Upper lobe of right lung (tissue), 1 donor: ENCODE measurements around the gene CHSY1. TPM values are rescaled to one million over a fixed set of nuclear protein-coding genes. Genes with fewer than 3 reads are reported as not detected.

Experiments used
- ATAC-seq: fragments of 200-7000 bp; cut with Tn5 transposase; one replicate; pipeline ENCODE4 v1.9.1; 2020; ENCODE audit warnings: mild to moderate bottlenecking, moderate library complexity
- DNase-seq: peaks from one replicate; pipeline ENCODE4 v3.0.0-alpha.2; 2020
- H3K27ac ChIP-seq: fragments of 200-600 bp; one replicate; pipeline ENCODE4 v1.8.0; 2022
- H3K27me3 ChIP-seq: fragments of 200-600 bp; one replicate; pipeline ENCODE4 v1.8.0; 2022; ENCODE audit warnings: mild to moderate bottlenecking
- H3K36me3 ChIP-seq: fragments of 200-600 bp; one replicate; pipeline ENCODE4 v1.8.0; 2022
- H3K4me1 ChIP-seq: fragments of 200-600 bp; one replicate; pipeline ENCODE4 v1.8.0; 2022
- H3K4me3 ChIP-seq: fragments of 200-600 bp; one replicate; pipeline ENCODE4 v1.8.0; 2022; ENCODE audit warnings: mild to moderate bottlenecking
- H3K9me3 ChIP-seq: fragments of 200-600 bp; one replicate; pipeline ENCODE4 v1.8.0; 2022
- intact Hi-C: fragments of 100-400 bp; cut with DNase I; formaldehyde crosslinking; loops from one replicate; pipeline ENCODE4 v1.11.0; 2022
- total RNA-seq: library from RNA; stranded (reverse); fragmentation: NEBNext Ultra II Directional; extraction: Animal tissue kit (Norgen Biotek cat#: 25700); gene quantifications from one replicate; pipeline ENCODE4 v1.2.1, GENCODE V29; 2021
- TF ChIP-seq, protein P1 (sequence below): fragments of 200-600 bp; IDR thresholded peaks from one replicate; pipeline ENCODE4 v1.8.0; 2022; ENCODE audit warnings: antibody characterized with exemption
- donor health status: DM: no; HTN: yes; CAD: no; lungs with severe emphysema.

CHSY1 gene
- total RNA-seq, 1 donor from 2014 or later = 40.6 TPM

DNA sequence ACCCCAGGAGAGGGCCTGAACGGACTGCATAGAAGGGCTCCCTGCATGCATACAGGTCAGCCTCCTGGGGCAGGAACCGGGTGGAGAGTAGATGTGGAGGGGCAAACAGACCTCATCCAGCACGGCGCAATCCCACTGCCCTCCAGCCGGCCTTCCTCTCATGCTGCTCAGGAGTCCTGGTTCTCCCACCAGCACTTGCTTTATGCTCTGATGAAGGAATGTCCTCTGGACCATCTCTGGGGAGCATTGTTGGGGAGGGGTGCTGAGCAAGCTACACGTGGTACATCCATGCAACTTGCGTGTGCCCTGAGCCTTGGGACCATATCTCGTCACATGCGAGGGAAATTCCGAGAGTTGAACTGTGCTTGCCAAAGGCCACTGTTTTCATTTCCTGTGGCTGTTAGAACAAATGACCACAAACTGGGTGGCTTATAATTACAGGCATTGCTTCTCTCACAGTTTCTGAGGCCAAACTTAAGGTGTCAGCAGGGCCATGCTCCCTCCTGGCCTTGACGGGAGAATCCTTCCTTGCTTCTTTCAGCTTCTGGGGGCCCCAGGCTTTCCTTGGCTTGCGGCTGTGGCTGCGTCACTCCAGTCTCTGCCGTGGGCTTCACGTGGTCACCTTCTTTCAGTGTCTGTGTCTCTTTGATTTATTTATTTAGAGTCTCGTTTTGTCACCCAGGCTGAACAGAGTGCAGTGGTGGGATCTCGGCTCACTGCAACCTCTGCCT is 13.2 kb upstream of the CHSY1 start:
- DNase-seq (no peak), ATAC-seq (peak; percentile 7)
- Histone ChIP-seq H3K4me1 (no peaks in the 10 kb centered on the region), H3K36me3 (peaks cover 7% of the 10 kb centered on the region), H3K4me3 (no peak overlapping the region), H3K9me3 (no peaks in the 10 kb centered on the region), H3K27me3 (no peaks in the 10 kb centered on the region), H3K27ac (no peak overlapping the region)
- intact Hi-C loops = no loop called here
- TF ChIP-seq, protein P1, sequence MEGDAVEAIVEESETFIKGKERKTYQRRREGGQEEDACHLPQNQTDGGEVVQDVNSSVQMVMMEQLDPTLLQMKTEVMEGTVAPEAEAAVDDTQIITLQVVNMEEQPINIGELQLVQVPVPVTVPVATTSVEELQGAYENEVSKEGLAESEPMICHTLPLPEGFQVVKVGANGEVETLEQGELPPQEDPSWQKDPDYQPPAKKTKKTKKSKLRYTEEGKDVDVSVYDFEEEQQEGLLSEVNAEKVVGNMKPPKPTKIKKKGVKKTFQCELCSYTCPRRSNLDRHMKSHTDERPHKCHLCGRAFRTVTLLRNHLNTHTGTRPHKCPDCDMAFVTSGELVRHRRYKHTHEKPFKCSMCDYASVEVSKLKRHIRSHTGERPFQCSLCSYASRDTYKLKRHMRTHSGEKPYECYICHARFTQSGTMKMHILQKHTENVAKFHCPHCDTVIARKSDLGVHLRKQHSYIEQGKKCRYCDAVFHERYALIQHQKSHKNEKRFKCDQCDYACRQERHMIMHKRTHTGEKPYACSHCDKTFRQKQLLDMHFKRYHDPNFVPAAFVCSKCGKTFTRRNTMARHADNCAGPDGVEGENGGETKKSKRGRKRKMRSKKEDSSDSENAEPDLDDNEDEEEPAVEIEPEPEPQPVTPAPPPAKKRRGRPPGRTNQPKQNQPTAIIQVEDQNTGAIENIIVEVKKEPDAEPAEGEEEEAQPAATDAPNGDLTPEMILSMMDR = no peak

DNA sequence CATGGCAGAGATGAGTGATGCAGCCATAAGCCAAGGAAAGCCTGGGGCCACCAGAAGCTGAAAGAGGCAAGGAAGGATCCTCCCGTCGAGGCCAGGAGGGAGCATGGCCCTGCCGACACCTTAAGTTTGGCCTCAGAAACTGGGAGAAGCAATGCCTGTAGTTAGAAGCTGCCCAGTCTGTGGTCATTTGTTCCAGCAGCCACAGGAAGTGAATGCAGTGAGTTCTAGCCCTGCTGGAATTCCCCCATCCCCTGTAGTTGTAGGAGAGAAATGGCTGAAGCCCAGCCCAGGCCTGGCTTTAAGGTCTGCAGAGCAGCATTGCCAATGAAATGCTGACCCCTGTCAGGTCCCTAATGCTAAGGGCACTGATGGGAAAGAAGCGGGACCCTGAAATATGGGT is 12.2 kb upstream of the CHSY1 start:
- Histone ChIP-seq H3K27ac (no peak overlapping the region), H3K27me3 (no peaks in the 10 kb centered on the region), H3K36me3 (no peaks in the 10 kb centered on the region), H3K4me3 (no peak overlapping the region), H3K4me1 (no peaks in the 10 kb centered on the region), H3K9me3 (no peaks in the 10 kb centered on the region)
- ATAC-seq = no peak
- intact Hi-C loops = no loop called here
- TF ChIP-seq, protein P1 = no peak
- no peak for DNase-seq

DNA sequence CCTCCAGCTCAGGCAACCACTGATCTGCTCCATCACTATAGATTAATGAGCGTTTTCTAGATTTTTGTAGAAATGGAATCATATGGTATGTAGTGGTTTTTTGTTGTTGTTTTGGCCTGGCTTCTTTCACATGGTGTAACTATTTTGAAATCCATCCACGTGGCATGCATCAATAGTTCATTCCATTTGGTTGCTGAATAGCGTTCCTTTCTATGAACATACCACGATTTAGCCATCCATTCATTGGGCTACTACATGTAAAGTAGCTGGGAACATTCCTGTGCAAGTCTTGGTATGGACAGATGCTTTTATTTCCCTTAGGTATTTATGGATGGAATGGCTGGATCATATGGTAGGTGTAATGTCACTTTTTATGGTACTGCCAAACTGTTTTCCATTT is 10.7 kb upstream of the CHSY1 start:
- ATAC-seq (no peak), DNase-seq (no peak)
- no peaks in the 10 kb centered on the region for H3K9me3 ChIP-seq
- TF ChIP-seq, protein P1 = no peak
- H3K36me3 ChIP-seq = no peaks in the 10 kb centered on the region
- H3K4me3 ChIP-seq = no peak overlapping the region
- intact Hi-C loops = no loop called here
- H3K27ac ChIP-seq = no peak overlapping the region
- no peaks in the 10 kb centered on the region for H3K27me3 ChIP-seq
- H3K4me1 ChIP-seq = no peaks in the 10 kb centered on the region

DNA sequence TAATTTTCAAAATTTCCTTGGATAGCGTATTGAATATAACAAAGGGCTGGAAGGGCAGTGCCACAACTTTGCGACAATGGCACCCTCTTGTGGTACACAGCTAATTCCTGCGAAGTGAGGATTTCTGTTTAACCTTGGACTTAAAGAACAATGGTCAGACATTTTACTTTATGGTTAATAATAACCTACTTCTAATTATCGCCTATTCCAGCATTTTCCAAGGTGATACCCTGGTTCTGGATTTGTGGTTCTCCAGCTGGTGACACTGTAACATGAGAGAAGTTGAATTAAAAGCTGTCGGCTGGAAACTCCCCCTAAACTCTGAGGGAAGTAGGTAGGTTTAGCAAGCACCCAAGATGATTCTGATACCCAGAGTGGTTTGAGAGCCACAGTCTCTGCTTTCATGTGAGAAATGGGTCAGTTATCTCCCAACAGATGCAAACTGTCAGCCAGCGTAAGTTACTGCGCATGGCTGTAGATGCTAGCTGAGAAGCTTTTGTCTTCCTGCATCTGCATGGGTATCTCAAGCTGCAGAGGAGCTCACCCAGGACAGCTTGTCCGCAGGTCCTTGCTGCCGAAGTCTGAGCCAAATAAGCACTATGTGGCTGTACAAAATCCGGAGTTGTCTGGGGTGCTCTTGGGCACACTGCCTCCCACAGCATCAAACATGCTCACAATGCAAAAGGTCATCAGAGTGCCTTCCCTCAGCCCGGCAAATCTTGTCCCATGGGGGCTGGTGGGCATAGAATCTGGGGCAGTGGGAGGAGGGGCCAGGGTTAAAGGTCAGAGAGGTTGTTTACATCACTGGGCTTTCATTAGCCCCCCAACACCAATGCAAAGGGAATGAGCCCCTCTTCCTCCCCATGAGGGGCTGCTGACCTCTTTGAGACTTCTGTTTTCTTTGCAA is 6.6 kb upstream of the CHSY1 start:
- DNase-seq = no peak
- H3K4me3 ChIP-seq = no peak overlapping the region
- H3K36me3 ChIP-seq = no peaks in the 10 kb centered on the region
- TF ChIP-seq, protein P1 = peak; percentile 86
- intact Hi-C loops = loop anchor here (5.0 kb wide), 1 partner anchor 171 kb away; no protein-coding TSS in a partner anchor
- H3K4me1 ChIP-seq = no peaks in the 10 kb centered on the region
- no peaks in the 10 kb centered on the region for H3K9me3 ChIP-seq
- peak; percentile 88 for ATAC-seq
- H3K27me3 ChIP-seq = no peaks in the 10 kb centered on the region
- H3K27ac ChIP-seq = no peak overlapping the region

DNA sequence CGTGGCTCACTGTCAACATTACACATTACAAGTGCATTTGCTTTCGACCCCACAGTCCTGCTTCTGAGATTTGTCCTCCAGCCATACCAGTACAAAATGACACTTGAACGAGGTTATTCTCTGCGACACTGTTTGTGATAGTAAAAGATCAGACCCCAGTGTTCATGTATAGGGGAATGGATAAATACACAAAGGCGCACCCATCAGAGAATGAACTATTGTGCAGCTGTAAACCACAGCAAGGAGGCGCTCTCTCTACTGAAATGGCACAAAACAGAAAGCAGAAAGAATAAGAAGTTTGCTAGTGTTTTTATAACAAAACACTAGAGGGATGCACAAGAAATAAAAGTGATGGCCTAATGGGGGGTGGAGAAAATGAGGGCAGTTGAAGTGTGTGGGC is 4.9 kb upstream of the CHSY1 start:
- Histone ChIP-seq H3K9me3 (no peaks in the 10 kb centered on the region), H3K27ac (no peak overlapping the region), H3K27me3 (no peaks in the 10 kb centered on the region), H3K4me3 (no peak overlapping the region), H3K36me3 (no peaks in the 10 kb centered on the region), H3K4me1 (peaks cover 7% of the 10 kb centered on the region)
- intact Hi-C loops = loop anchor here (2.0 to 5.0 kb wide), 2 partner anchors 169 to 240 kb away; no protein-coding TSS in a partner anchor
- TF ChIP-seq, protein P1 = peak; percentile 6
- DNase-seq (no peak), ATAC-seq (no peak)
